HG03520 (cell line): ENCODE data around the gene RIC8A.

ENCODE experiments used
- ATAC-seq: cut with Tn5 transposase; IDR thresholded peaks from one replicate; pipeline ENCODE4 v1.9.1; 2021; ENCODE audit warnings: mild to moderate bottlenecking, moderate library complexity; ENCODE audit not compliant: unreplicated experiment

Gene RIC8A

GRCh38 chr11:203945-204586 is 3.4 kb upstream of the RIC8A start:
- ATAC-seq: no peak

DNA sequence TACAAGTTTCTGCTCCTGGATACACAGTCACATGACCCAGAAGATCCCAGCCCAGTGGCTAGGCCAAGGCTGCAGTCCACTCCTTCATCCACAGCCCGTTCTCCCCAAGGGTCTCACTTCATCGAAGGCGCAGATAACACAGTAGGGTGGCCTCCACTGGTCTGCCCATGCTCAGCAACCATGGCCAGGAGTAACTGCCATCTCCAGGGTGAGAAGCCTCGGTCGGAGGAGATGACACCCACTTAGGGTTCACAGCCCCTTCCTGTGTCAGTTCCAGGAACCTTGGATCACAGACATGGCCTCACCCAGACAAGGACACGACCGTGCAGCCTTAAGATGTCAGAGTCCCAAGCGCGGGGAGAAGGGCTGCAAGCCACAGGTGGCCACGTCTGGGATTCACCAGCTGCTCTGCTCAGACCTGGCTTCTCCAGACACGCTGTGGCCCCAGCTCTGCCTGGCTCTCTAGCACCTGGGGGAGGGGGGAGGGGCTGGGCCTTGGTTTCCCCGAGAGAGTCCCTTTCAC is 2.9 kb upstream of the RIC8A start:
- no peak for ATAC-seq

DNA sequence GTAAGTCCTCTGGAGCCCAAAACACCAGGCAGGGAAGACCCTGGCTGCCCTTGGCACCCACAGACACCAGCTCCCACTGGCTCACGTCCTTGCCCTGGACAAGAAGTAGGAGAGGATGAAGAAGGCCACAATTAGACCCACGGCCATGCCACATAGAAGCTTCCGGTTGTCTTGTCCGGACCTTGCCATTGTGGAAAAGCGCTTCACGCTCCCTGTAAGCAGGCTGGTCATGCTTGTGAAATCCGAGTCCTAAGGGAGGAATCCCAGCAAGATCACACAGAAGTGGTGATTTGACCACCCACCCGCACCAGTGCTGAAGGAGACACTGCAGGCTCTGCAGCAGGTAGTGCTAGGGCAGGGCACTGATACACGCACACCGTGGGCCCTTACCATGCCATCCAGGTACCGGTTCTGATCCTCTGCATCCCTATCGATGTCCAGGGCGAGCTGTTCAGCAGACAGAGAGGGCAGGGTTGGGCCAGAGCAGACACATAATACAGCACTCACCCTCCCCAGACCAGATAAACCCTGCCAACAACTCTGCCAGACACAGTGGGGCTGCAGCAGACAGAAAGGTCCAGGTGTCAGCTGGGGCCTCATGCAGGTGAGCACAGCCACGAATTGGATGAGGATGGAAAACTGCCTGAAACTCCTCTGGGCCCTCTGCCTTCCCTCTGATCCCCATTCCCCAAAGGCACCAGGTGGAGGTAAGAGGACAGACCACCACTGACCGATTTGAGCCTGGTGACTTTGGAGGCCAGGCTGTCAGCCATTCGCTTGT is 2.1 kb upstream of the RIC8A start:
- ATAC-seq: no peak

- no peak for ATAC-seq
These were observed 1.5 kb upstream of the RIC8A start for GRCh38 chr11:206002-206384.

DNA sequence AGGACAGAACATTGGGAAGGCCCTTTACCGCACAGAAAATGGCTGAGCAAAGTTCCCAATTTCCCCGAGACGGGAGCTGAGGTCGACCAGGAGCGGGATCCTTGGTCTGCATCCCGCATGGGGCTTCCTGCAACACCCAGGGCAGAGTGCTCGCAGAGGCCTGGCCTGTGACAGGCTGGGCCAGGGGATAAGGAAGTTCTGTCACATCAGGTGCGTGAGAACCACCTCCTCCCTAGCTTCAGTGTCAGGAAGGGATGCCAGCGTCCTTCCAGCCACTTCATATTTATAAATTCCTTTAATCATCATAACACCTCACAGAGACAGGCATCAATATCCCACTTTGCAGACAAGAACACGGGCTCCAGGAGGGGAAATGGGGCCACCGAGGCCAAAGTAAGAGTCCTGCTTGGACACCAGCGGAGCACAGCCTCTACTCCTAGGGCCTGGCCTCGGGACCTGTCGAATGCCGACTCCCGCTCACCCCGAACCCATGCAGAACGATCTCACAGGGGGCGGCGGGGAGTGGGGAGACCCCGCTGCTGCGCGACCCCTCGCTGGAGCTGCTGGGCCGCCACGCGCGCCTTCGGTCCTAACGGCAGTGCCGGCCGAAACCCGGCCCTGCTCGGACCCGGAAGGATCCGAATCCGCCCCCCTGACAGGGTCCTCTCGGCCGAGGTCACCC is 841 bp upstream of the RIC8A start:
- no peak for ATAC-seq

DNA sequence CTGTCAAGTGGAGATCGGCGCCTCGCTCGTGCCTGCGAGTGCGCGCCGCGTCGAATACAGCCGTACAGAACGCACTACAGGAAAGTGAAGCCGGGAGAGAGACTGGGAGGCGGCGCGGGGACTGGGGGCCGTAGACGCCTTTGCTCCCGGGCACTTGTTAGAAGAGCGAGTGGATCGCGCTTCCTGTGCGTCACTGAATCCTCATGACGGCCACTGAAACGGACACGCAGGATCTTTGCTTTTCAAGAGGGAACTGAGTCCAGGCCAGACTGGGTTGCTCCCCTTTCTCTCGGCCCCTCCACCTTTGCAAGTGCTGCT is 314 bp downstream of the RIC8A start:
- peak; percentile 15 for ATAC-seq

GRCh38 chr11:208181-208916 is 841 bp downstream of the RIC8A start:
- ATAC-seq: no peak

DNA sequence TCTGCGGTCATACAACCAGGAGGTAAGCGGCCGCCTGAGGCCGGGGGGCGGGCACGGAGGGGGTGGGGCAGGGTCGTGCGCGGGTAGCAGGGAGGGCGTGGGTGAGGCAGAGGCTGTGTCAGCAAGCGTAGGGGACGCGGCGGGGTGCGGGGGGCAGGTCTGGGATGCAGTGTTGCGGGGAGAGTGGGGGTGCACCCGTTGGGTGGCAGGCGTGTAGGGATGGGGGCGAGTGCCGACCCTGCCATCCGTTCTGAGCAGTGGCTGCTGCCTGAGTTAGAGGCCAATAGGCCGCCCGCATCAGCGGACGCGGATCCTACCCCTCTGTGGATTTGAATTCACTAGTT is 1.4 kb downstream of the RIC8A start:
- ATAC-seq: no peak

GRCh38 chr11:209275-210121 is 2.0 kb downstream of the RIC8A start:
- ATAC-seq: no peak

GRCh38 chr11:210122-210802 is 2.8 kb downstream of the RIC8A start:
- ATAC-seq: no peak

DNA sequence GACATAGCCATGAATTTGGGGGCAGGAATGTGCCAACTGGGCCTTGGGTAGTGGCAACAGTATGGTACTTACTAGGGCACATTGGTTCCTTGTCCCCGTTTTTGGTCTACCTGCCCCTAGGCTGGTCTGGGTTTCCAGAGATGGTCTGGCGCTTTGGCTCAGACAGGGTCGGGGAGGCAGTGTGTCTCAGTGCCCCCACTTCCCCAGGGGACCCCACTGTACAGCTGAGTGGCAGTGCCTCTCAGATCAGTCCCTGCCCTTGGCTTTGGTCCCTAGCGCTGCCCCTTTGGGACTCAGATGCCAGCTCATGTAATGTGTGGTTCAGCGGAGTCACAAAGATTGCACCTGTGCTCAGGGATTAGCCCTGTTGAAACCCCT is 3.3 kb downstream of the RIC8A start:
- no peak for ATAC-seq

GRCh38 chr11:211295-211694 is 3.8 kb downstream of the RIC8A start:
- no peak for ATAC-seq

GRCh38 chr11:211741-212140 is 4.2 kb downstream of the RIC8A start:
- no peak for ATAC-seq

GRCh38 chr11:212150-213100 is 4.9 kb downstream of the RIC8A start:
- ATAC-seq: no peak

- ATAC-seq: no peak
These were observed 5.6 kb downstream of the RIC8A start for GRCh38 chr11:213111-213510.

GRCh38 chr11:214083-214482 is 6.6 kb downstream of the RIC8A start:
- no peak for ATAC-seq

- ATAC-seq: no peak
These were observed 8.1 kb downstream of the RIC8A start for GRCh38 chr11:215581-216037.

- no peak for ATAC-seq
These were observed 8.8 kb downstream of the RIC8A start for GRCh38 chr11:216081-216974.
